ENCODE data around the gene CLECL1. TPM values are rescaled to one million over a fixed set of nuclear protein-coding genes. Genes with fewer than 3 reads are reported as not detected.

Gene CLECL1
- under 1 TPM in 1 of 2 donors, not detected in 1; 0.27 TPM for total RNA-seq
- long read RNA-seq = 0 reads

GRCh38 chr12:9732921-9733461 is at the start of gene CLECL1:
TSS of gene CLECL1 (minus strand) at chr12:9733097.
- ATAC-seq = no peak
- intact Hi-C loops (cut with DNase I, micrococcal nuclease) = no loop called here
- no peak for DNase-seq

GRCh38 chr12:9781360-9781759 is 48.5 kb upstream of the CLECL1 start:
- intact Hi-C loops (cut with DNase I, micrococcal nuclease) = no loop called here
- ATAC-seq = no peak

GRCh38 chr12:9779209-9779608 is 46.3 kb upstream of the CLECL1 start:
- intact Hi-C loops (cut with DNase I, micrococcal nuclease) = no loop called here
- DNase-seq (no peak), ATAC-seq (no peak)

More at GRCh38 chr12:9781360-9781759, 48.5 kb upstream of the CLECL1 start:
- DNase-seq = no peak

- no peak for ATAC-seq
- intact Hi-C loops (cut with DNase I, micrococcal nuclease) = no loop called here
These were observed 43.9 kb upstream of the CLECL1 start for GRCh38 chr12:9776781-9777180.

GRCh38 chr12:9773216-9773877 is 40.5 kb upstream of the CLECL1 start:
- no peak for ATAC-seq
- intact Hi-C loops (cut with DNase I, micrococcal nuclease) = no loop called here
- DNase-seq = no peak

More at GRCh38 chr12:9776781-9777180, 43.9 kb upstream of the CLECL1 start:
- DNase-seq = no peak

GRCh38 chr12:9763025-9763424 is 30.1 kb upstream of the CLECL1 start:
- intact Hi-C loops (cut with DNase I, micrococcal nuclease) = no loop called here
- DNase-seq (no peak), ATAC-seq (no peak)

GRCh38 chr12:9762369-9762768 is 29.5 kb upstream of the CLECL1 start:
- DNase-seq (no peak), ATAC-seq (no peak)
- intact Hi-C loops (cut with DNase I, micrococcal nuclease) = no loop called here

- intact Hi-C loops (cut with DNase I, micrococcal nuclease) = no loop called here
- no peak for ATAC-seq
These were observed 28.5 kb upstream of the CLECL1 start for GRCh38 chr12:9761419-9761781.

GRCh38 chr12:9760699-9761418 is 28.0 kb upstream of the CLECL1 start, which contains the start of gene CD69:
TSS of gene CD69 (minus strand) at chr12:9760901. CDS start at chr12:9760820, 81 bp downstream.
- intact Hi-C loops (cut with DNase I, micrococcal nuclease) = no loop called here
- peak; percentile 45 for ATAC-seq

More at GRCh38 chr12:9761419-9761781, 28.5 kb upstream of the CLECL1 start:
- no peak for DNase-seq

GRCh38 chr12:9760120-9760519 is 27.2 kb upstream of the CLECL1 start:
- ATAC-seq (no peak), DNase-seq (no peak)
- intact Hi-C loops (cut with DNase I, micrococcal nuclease) = no loop called here

More at GRCh38 chr12:9760699-9761418, 28.0 kb upstream of the CLECL1 start, which contains the start of gene CD69:
- DNase-seq = peak; percentile 39 to 47

GRCh38 chr12:9759694-9760093 is 26.8 kb upstream of the CLECL1 start:
- DNase-seq = no peak
- intact Hi-C loops (cut with DNase I, micrococcal nuclease) = no loop called here
- ATAC-seq = no peak

GRCh38 chr12:9758119-9758518 is 25.2 kb upstream of the CLECL1 start:
- intact Hi-C loops (cut with DNase I, micrococcal nuclease) = no loop called here
- ATAC-seq = no peak
- no peak for DNase-seq

- DNase-seq (no peak), ATAC-seq (no peak)
- intact Hi-C loops (cut with DNase I, micrococcal nuclease) = no loop called here
These were observed 24.6 kb upstream of the CLECL1 start for GRCh38 chr12:9757433-9758025.

- DNase-seq (no peak), ATAC-seq (no peak)
- intact Hi-C loops (cut with DNase I, micrococcal nuclease) = no loop called here
These were observed 23.8 kb upstream of the CLECL1 start for GRCh38 chr12:9756706-9757105.

GRCh38 chr12:9756170-9756569 is 23.3 kb upstream of the CLECL1 start:
- no peak for DNase-seq
- no peak for ATAC-seq
- intact Hi-C loops (cut with DNase I, micrococcal nuclease) = no loop called here

- intact Hi-C loops (cut with DNase I, micrococcal nuclease) = no loop called here
- DNase-seq (no peak), ATAC-seq (no peak)
These were observed 22.7 kb upstream of the CLECL1 start for GRCh38 chr12:9755567-9755966.

GRCh38 chr12:9755035-9755434 is 22.1 kb upstream of the CLECL1 start:
- ATAC-seq (no peak), DNase-seq (no peak)
- intact Hi-C loops (cut with DNase I, micrococcal nuclease) = no loop called here

- intact Hi-C loops (cut with DNase I, micrococcal nuclease) = loop anchor here in 1 of 2 donors (5.0 kb wide), 1 partner anchor 173 kb away; no protein-coding TSS in a partner anchor
These were observed 21.4 kb upstream of the CLECL1 start for GRCh38 chr12:9754099-9754927.

GRCh38 chr12:9753498-9753897 is 20.6 kb upstream of the CLECL1 start:
- intact Hi-C loops (cut with DNase I, micrococcal nuclease) = loop anchor here in 1 of 2 donors (5.0 kb wide), 1 partner anchor 174 kb away; no protein-coding TSS in a partner anchor
- ATAC-seq (no peak), DNase-seq (no peak)

More at GRCh38 chr12:9754099-9754927, 21.4 kb upstream of the CLECL1 start:
- no peak for DNase-seq
- no peak for ATAC-seq
